DOHH2 (cell line): ENCODE data around the gene MIEN1.
"Not testable (repeated sequence)": the region's sequence is repeated elsewhere in the genome, so short reads cannot be mapped to it uniquely, and the experiment has no call there.

ENCODE experiments used
- H3F3A ChIP-seq: fragments of 200-600 bp; sonication (generic), shearing (Covaris generic); 2 replicates; pipeline ENCODE4 v1.6.0; 2016; ENCODE audit warnings: antibody characterized with exemption, mild to moderate bottlenecking; ENCODE audit not compliant: control insufficient read depth, insufficient read depth
- H3K27ac ChIP-seq: fragments of 200-600 bp; sonication (generic); 2 replicates; pipeline ENCODE4 v1.5.1; 2014; ENCODE audit warnings: low read depth, mild to moderate bottlenecking, low read length, moderate library complexity
- H3K27me3 ChIP-seq: fragments of 200-600 bp; sonication (generic); 2 replicates; pipeline ENCODE4 v1.6.1; 2014; ENCODE audit warnings: mild to moderate bottlenecking, low read length, mixed read lengths; ENCODE audit not compliant: control insufficient read depth
- H3K36me3 ChIP-seq: fragments of 200-600 bp; sonication (generic); 2 replicates; pipeline ENCODE4 v1.6.1; 2014; ENCODE audit warnings: mild to moderate bottlenecking, low read length, moderate library complexity, mixed read lengths; ENCODE audit not compliant: control insufficient read depth
- H3K4me1 ChIP-seq: fragments of 200-600 bp; sonication (generic); 2 replicates; pipeline ENCODE4 v1.6.1; 2014; ENCODE audit warnings: mild to moderate bottlenecking, low read length, mixed read lengths; ENCODE audit not compliant: control insufficient read depth
- H3K4me2 ChIP-seq: fragments of 200-600 bp; sonication (generic); 2 replicates; pipeline ENCODE4 v1.6.0; 2014; ENCODE audit warnings: mild to moderate bottlenecking, low read length, moderate library complexity
- H3K4me3 ChIP-seq: fragments of 200-600 bp; sonication (generic); 2 replicates; pipeline ENCODE4 v1.5.1; 2014; ENCODE audit warnings: mild to moderate bottlenecking, low read length, mixed read lengths
- H3K79me2 ChIP-seq: fragments of 200-600 bp; sonication (generic); 2 replicates; pipeline ENCODE4 v1.6.1; 2014; ENCODE audit warnings: mild to moderate bottlenecking, low read length, mixed read lengths; ENCODE audit not compliant: control insufficient read depth
- H3K9me2 ChIP-seq: fragments of 200-600 bp; sonication (generic); replicated peaks from 2 replicates; pipeline ENCODE4 v1.6.1; 2014; ENCODE audit warnings: mild to moderate bottlenecking, low read length, mixed read lengths; ENCODE audit not compliant: control insufficient read depth
- H3K9me3 ChIP-seq: fragments of 200-600 bp; sonication (generic); 2 replicates; pipeline ENCODE4 v1.6.1; 2014; ENCODE audit warnings: antibody characterized with exemption, low read length, mixed read lengths; ENCODE audit not compliant: control insufficient read depth, insufficient read depth
- H4K20me1 ChIP-seq: fragments of 200-600 bp; sonication (generic); 2 replicates; pipeline ENCODE4 v1.6.0; 2014; ENCODE audit warnings: low read depth, mild to moderate bottlenecking, antibody characterized with exemption, low read length, moderate library complexity; ENCODE audit not compliant: control insufficient read depth, insufficient read depth
- CTCF ChIP-seq: fragments of 200-600 bp; sonication (generic); IDR thresholded peaks from one replicate; pipeline ENCODE4 v1.5.1; 2014; ENCODE audit warnings: antibody characterized with exemption, mild to moderate bottlenecking, low read depth, low read length; ENCODE audit not compliant: poor library complexity, severe bottlenecking
- EZH2phosphoT487 ChIP-seq: fragments of 200-600 bp; sonication (generic); IDR thresholded peaks from 2 replicates; pipeline ENCODE4 v1.6.1; 2017; ENCODE audit warnings: borderline replicate concordance, mild to moderate bottlenecking, antibody characterized with exemption, low read length, moderate library complexity, mixed read lengths

The MIEN1 gene

GRCh38 chr17:39765766-39766165 lies 35.4 kb upstream of the MIEN1 start:
- Histone ChIP-seq H3K4me1 (peaks cover 98% of the 10 kb centered on the region), H3K9me3 (no peaks in the 10 kb centered on the region), H3K36me3 (peaks cover 97% of the 10 kb centered on the region), H3K4me3 (no peak overlapping the region), H3K27me3 (no peaks in the 10 kb centered on the region), H3K9me2 (no peaks in the 10 kb centered on the region), H4K20me1 (no peaks in the 10 kb centered on the region), H3K27ac (peak overlapping the region; percentile 35; the same call in 1 of the 2 replicates), H3K4me2 (no peak overlapping the region), H3F3A (peaks cover 33% of the 10 kb centered on the region), H3K79me2 (peaks cover 95% of the 10 kb centered on the region)
- no peak for TF ChIP-seq CTCF
- TF ChIP-seq EZH2phosphoT487 = no peak

- Histone ChIP-seq H3K4me1 (peaks cover 98% of the 10 kb centered on the region), H3K4me3 (no peak overlapping the region), H3K9me2 (no peaks in the 10 kb centered on the region), H3K4me2 (no peak overlapping the region), H4K20me1 (no peaks in the 10 kb centered on the region), H3K79me2 (peaks cover 93% of the 10 kb centered on the region), H3K36me3 (peaks cover 96% of the 10 kb centered on the region), H3F3A (peaks cover 33% of the 10 kb centered on the region), H3K27me3 (no peaks in the 10 kb centered on the region), H3K9me3 (no peaks in the 10 kb centered on the region), H3K27ac (peak overlapping the region; percentile 35)
- no peak for TF ChIP-seq CTCF
- TF ChIP-seq EZH2phosphoT487 = no peak
Measured at GRCh38 chr17:39765175-39765574, 34.8 kb upstream of the MIEN1 start.

- H3K27ac ChIP-seq, H3K4me3 ChIP-seq, H4K20me1 ChIP-seq, H3K4me2 ChIP-seq, H3K9me2 ChIP-seq, H3K27me3 ChIP-seq, H3K9me3 ChIP-seq: not testable (repeated sequence)
- Histone ChIP-seq H3K4me1 (peaks cover 98% of the 10 kb centered on the region), H3F3A (peaks cover 37% of the 10 kb centered on the region), H3K36me3 (peaks cover 93% of the 10 kb centered on the region), H3K79me2 (peaks cover 88% of the 10 kb centered on the region)
Measured at GRCh38 chr17:39764171-39764570, 33.8 kb upstream of the MIEN1 start.

- Histone ChIP-seq H3K4me2 (no peak overlapping the region), H3K36me3 (peaks cover 93% of the 10 kb centered on the region), H3K9me2 (no peaks in the 10 kb centered on the region), H4K20me1 (no peaks in the 10 kb centered on the region), H3K4me3 (no peak overlapping the region), H3F3A (peaks cover 46% of the 10 kb centered on the region), H3K27ac (peak overlapping the region; percentile 35), H3K9me3 (no peaks in the 10 kb centered on the region), H3K79me2 (peaks cover 88% of the 10 kb centered on the region), H3K4me1 (peaks cover 98% of the 10 kb centered on the region), H3K27me3 (no peaks in the 10 kb centered on the region)
- TF ChIP-seq EZH2phosphoT487 (no peak), CTCF (no peak)
Measured at GRCh38 chr17:39763051-39763820, 32.9 kb upstream of the MIEN1 start.
